HG02852 (cell line): ENCODE data around the gene BRK1.
"Not testable (repeated sequence)": the region's sequence is repeated elsewhere in the genome, so short reads cannot be mapped to it uniquely, and the experiment has no call there.

Experiments used
- ATAC-seq: cut with Tn5 transposase; IDR thresholded peaks from one replicate; pipeline ENCODE4 v1.9.1; 2021; ENCODE audit warnings: mild to moderate bottlenecking, moderate library complexity; ENCODE audit not compliant: unreplicated experiment

BRK1 gene

DNA sequence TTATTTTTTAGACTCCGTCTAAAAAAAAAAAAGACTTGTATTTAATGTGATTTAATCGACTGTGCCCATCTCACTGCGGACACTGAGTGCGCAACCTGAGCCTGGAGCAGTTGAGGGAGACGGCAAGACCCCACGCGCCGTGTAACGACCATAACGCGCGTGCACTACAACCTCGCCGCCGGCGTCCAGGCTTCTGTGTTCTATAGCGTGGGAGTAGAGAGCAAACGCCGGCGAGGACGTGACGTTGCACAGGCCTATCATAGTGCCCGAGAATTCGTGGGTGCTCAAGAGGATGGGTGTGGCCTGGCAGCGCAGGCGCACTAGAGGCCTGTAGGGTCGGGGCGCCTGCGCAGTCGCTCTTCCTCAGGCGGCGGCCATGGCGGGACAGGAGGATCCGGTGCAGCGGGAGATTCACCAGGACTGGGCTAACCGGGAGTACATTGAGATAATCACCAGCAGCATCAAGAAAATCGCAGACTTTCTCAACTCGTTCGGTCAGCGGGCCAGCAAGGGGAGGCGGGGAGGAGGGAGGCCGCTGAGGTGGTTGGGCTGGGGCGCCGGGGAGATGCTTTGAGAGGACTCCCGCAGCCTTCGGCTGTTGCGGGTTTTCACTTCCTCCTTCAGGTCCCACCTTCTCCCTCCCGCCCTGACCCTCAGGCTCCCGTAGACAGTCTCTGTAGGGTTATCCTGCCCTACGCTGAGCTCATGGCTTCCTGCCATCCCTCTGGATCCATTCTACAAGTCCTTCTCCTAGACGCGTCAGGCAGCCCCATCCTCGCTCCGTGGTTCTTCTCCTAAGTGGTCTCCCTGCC lies at the start of gene BRK1:
BRK1 (plus strand) TSS at position 350 of the 812 bp plus-strand sequence; CDS start at position 377, 27 bp downstream.
- peak; percentile 96 for ATAC-seq

DNA sequence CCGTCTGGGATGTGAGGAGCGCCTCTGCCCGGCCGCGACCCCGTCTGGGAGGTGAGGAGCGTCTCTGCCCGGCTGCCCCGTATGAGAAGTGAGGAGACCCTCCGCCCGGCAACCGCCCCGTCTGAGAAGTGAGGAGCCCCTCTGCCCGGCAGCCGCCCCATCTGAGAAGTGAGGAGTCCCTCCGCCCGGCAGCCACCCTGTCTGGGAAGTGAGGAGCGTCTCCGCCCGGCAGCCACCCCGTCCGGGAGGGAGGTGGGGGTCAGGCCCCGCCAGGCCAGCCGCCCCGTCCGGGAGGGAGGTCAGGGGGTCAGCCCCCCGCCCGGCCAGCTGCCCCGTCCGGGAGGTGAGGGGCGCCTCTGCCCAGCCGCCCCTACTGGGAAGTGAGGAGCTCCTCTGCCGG lies 45.4 kb upstream of the BRK1 start:
- not testable (repeated sequence) for ATAC-seq

DNA sequence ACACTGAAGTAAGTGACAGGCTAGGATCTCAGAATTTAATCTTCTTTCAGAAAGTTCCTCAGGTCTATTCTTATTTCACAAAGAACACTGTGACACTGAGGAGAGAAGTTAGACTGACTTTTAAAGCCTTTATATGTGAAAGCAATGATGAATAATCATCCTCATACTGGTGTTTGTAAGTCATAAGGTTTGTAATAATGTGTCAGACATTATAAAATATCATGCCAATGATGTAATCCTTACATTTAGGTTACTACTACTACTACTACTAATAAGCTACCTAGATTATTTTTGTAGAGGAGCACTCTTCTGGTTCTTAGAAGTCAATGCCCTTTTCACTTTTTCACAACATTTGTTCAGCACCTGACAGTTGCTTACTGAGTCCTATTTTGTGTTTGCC lies 40.8 kb upstream of the BRK1 start:
- ATAC-seq: no peak

DNA sequence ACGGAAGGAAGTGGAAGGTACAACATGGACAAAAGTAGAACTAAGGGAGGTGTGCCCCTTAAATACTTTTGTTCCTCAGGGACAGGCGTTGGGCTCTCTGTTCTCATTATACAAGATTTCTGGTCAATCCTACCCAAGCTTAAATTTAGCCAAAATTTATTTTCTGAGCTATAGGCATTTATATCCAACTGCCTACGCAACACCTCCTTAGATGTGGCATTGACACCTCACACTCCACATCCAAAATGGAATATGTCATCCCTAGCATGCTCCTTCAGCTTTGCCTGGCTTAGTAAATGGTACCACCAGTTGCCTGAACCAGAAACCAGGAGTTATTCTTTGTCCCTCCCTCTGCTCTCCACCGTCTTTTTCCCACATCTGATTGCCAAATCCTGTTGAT lies 33.6 kb upstream of the BRK1 start:
- no peak for ATAC-seq

DNA sequence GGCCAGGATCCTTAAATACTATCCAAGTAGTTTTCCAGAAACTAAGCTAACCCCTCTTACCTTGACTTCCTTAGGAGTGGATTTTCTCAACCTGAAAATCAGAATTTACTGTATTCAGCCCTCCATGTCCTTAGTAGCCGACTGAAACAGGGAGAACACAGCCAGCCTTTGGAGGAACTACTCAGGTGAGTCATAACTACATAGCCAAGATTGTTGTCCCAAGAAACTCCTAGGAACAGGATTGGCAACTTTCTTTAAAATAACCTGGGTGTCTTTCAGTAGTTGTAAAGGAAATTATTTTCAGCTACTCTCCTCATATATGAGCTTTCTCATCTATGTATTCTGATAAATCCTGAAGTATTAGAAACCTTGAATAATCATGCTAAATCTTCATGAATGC lies 29.7 kb upstream of the BRK1 start:
- no peak for ATAC-seq

DNA sequence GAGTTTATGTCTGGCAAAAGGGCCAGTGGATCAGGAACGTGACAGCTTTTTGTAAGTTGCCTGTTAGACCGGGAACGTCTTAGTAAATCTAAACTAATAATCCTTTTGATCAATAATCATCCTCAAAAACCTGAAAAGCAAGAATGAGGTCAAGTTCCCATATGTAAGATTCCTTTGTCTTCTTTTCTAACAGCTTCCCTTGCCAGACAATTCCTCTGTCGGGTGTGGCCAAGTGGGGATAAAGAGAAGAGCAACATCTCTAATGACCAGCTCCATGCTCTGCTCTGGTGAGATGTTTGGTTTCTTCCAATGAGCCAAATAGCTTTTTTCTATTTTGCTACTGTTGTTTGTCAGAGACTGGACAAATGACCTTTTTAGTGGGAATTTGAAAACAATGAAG lies 27.2 kb upstream of the BRK1 start:
- ATAC-seq: no peak

DNA sequence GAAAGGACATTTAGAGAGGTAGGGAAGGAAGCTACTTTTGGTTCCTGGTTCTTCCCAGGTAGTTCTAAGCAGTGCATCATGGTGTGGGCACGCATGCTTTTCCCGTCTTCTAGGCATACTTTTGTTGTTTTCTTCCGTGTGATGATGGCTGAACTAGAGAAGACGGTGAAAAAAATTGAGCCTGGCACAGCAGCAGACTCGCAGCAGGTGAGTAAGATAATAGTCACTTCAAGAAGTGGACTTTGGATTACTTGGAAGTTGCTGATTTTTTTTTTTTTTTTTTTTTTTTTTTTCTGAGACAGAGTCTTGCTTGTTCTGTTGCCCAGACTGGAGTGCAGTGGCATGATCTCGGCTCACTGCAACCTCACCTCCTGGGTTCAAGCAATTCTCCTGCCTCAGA lies 25.3 kb upstream of the BRK1 start:
- ATAC-seq: no peak

DNA sequence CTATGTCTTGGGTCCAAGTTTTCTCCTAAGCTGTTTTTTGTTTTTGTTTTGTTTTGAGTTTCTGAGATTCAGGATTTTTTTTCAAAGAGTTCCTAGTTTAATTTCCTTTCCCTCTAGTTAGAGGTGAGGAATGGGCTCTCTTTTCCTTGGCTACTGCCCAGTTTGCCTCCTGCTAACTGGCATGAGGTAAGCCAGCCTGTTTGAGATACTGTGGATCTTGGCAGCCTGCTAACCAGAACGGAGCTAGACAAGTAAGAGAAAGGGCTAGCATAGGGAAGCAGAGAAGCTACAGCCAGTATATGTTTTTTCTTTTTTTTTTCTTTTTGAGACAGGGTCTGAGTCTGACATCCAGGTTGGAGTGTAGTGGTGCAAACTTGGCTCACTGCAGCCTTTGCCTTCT lies 24.7 kb upstream of the BRK1 start:
- not testable (repeated sequence) for ATAC-seq

DNA sequence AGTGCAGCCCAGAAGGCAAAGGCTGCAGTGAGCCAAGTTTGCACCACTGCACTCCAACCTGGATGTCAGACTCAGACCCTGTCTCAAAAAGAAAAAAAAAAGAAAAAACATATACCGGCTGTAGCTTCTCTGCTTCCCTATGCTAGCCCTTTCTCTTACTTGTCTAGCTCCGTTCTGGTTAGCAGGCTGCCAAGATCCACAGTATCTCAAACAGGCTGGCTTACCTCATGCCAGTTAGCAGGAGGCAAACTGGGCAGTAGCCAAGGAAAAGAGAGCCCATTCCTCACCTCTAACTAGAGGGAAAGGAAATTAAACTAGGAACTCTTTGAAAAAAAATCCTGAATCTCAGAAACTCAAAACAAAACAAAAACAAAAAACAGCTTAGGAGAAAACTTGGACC lies 24.1 kb upstream of the BRK1 start:
- ATAC-seq: not testable (repeated sequence)

DNA sequence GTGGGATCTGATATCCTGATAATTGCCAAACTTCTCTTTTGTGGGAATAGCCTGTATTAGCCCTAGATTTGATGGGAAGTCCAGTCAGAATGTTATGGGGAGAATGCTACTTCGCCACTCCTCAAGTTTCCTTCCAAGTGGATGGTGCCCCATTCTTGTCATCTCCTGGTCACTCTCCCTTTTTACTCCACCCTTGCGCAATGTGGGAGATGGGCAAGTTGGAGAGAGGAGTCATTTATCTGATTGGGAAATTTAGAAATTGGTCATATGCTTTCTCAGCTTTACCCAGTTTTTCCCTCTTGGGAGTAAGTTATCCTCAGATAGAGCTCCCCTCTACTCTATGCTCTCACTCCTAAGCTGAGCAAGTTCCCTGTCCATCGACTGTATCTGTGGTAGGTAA lies 21.8 kb upstream of the BRK1 start:
- ATAC-seq: no peak

DNA sequence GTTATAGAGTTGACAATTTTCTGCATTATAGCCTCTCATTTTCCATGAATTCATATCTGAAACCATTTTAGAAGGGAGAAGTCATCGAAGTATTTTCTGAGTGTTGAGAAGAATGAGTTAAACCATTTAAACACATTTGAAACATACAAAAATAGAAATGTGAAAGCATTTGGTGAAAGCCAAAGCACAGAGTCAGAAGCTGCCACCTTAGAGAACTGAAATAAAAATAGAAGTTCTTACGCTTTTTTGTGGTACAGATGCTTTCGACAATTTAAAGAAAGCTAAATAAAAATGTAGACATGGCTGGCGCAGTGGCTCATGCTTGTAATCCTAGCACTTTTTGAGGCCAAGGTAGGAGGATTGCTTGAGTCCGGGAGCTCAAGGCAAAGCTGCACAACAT lies 16.4 kb upstream of the BRK1 start:
- ATAC-seq: no peak

DNA sequence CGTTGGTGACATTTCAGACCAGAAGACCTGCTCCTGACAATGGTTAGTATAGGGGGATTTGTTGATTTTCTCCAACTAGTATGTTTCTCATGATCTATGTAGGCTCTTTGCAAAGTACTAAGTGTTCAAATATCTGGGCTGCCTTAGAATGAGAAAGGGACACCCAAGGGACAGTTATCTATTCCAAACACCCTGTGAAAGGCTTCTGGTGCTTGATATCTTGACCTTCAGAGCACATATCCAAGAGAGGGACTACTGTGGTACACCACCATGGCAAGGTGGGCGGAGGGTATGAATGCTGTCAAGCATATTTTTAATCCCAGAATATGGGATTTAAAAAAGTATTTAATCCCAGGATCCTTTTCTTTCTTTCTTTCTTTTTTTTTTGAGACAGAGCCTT lies 8.6 kb upstream of the BRK1 start:
- ATAC-seq: no peak

DNA sequence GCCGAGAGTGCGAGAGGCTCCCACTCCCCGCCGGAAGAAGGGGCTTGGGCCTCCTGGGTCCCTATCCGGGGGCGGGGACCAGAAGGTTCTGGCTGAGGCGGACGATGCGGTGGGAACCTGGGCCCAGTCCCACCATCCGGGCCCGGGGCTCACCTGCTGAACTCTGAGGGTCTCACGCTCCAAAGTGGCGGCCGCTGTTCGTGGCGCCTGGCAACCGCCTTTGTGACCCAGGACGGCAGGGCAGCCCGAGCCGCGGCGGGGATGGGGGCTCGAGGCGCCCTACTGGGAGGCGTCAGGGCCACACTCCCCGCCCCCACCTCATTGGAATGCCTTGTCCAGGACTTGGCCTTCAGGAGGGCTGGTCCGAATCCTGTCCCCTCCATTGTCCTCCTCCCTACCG lies 7.4 kb upstream of the BRK1 start, which contains the start of gene FANCD2OS:
FANCD2OS (minus strand) TSS at position 165 of the 400 bp plus-strand sequence. CDS start 3,481 bp downstream, outside the sequence.
- no peak for ATAC-seq

DNA sequence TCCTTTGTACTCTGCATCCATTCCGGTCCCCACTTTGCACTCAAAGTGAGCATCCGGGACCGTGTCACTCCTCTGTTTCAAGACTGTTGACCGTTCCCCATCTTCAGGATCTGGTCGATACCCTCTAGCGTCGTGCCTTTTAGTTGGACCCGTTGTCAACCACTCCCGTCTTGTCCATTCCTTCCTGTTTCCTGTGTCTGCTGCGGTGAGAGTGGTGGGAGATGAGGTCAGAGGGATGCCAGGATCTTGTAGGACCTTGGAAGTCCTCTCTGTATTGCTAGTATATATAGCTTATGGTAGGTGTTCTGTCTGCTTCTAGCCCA lies 624 bp downstream of the BRK1 start:
- peak; percentile 8 for ATAC-seq

DNA sequence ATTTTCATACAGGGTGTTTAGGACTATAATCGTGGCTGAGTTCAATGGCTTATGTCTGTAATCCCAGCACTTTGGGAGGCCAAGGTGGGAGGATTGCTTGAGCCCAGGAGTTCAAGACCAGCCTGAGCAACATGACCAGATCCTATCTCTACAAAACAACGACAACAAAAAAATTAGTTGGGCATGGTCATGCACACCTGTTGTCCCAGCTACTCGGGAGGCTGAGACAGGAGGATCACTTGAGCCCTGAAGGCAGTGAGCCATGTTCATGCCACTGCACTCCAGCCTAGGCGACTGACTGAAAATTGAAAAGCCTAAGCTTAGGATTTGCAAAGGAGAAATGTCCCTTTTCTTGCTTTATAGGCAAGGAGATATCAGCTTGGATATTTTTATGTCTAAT lies 1.5 kb downstream of the BRK1 start:
- no peak for ATAC-seq

DNA sequence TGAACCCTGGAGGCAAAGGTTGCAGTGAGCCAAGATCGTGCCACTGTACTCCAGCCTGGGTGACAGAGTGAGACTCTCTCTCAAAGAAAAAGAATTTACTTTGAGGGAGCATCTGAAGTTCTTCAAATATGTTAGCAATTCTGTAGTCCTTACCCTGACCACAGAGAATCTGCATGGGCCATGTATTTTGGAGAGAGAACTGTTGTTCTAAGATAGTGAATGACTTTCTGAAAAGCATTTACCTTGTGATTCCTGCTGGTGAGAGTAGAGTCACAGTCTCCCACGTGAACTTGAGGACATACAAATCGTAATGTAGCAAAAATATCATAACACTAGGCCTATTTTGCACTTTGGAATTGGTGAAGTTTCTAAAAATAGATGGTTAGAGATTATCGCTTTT lies 3.9 kb downstream of the BRK1 start:
- ATAC-seq: no peak

DNA sequence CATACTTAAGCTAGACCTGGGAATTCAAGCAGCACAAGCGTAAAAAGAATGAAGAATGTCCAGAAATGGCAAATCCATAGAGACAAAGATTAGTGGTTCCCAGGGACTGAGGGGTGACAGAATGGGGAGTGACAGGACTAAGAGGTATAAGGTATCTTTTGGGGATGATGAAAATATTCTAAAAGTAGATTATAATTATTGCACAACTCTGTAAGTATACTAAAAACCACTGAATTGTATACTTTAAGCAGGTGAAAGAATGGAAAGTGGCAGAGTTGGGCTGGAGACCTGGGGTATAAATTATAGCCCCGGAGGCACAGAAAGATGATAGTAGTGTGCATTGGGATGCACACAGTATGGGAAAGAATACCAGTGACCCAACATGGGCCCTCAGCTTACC lies 5.6 kb downstream of the BRK1 start:
- ATAC-seq: no peak

DNA sequence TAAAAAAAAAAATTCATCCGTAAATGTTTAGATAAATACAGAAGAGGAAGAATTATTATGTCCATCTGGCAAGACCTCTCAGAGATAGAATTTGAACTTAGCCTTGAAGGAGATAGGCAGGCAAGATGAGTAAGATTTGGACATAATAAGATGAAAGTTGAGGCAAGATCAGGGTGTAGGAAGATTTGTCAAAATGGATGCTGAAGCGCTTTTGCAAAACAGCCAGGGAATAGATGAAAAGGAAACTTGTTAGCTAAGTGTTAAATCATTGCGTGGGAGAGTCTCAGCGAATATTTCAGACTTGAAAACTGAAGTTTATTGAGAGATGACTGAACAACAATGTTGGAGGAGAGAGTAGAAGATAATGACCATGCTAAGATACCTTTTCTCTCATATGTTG lies 7.2 kb downstream of the BRK1 start:
- no peak for ATAC-seq

DNA sequence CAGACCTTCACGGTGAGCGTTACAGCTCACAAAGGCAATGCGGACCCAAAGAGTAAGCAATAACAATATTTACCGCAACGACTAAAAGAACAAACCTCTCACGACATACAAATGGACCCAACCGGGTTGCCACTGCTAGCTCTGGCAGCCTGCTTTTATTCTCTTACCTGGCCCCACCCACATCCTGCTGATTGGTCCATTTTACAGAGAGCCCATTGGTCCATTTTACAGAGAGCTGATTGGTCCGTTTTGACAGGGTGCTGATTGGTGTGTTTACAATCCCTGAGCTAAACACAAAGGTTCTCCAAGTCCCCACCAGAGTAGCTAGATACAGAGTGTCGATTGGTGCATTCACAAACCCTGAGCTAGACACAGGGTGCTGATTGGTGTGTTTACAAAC lies 20.4 kb downstream of the BRK1 start:
- ATAC-seq: not testable (repeated sequence)

DNA sequence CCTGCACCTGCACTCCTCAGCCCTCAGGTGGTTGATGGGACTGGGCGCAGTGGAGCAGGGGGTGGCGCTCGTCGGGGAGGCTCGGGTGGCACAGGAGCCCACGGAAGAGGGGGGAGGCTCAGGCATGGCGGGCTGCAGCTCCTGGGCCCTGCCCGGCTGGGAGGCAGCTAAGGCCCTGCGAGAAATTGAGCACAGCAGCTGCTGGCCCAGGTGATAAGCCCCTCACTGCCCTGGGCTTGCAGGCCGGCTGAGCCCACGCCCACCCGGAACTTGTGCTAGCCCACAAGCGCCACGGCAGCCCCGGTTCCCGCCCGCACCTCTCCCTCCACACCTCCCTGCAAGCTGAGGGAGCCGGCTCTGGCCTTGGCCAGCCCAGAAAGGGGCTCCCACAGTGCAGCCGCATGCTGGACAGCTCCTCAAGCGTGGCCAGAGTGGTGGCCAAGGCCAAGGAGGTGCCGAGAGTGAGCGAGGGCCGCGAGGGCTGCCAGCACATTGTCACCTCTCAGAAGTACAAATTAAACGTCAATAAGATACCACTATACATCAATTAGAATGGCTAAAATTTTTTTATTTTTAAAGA lies 21.0 kb downstream of the BRK1 start:
- no peak for ATAC-seq

DNA sequence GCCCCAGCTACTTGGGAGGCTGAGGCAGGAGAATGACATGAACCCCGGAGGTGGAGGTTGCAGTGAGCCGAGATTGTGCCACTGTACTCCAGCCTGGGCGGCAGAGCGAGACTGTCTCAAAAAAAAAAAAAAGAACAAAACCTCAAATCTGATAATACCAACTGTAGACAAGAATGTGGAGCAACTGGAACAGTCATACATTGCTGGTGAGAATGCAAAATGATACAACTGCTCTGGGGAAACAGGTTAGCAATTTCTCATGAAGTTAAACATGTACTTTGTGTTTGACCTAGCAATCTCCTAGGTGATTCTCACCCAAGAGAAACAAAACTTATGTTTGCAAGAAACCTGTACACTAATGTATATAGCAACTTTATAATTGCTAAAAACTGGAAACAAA lies 21.7 kb downstream of the BRK1 start:
- no peak for ATAC-seq

DNA sequence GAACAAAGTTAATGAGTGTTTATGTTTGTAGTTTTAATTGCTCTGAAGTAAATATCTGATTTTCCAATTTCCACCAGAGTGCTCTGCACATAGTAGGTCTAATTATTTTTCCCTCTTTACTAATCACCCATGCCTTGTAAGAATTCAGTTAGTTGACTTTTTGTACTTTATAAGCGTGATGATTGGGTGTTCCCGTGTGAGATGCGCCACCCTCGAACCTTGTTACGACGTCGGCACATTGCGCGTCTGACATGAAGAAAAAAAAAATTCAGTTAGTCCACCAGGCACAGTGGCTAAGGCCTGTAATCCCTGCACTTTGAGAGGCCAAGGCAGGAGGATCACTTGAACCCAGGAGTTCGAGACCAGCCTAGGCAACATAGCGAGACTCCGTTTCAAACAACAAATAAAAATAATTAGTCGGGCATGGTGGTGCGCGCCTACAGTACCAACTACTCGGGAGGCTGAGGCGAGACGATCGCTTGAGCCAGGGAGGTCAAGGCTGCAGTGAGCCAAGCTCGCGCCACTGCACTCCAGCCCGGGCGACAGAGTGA lies 25.6 kb downstream of the BRK1 start:
- no peak for ATAC-seq
